Measurements from ENCODE around the gene AK9.

AK9 gene

GRCh38 chr6:109456710-109457561, 234.1 kb downstream of the AK9 start:
- no peak for DNase-seq (ENCODE audit: low read depth)

DNA sequence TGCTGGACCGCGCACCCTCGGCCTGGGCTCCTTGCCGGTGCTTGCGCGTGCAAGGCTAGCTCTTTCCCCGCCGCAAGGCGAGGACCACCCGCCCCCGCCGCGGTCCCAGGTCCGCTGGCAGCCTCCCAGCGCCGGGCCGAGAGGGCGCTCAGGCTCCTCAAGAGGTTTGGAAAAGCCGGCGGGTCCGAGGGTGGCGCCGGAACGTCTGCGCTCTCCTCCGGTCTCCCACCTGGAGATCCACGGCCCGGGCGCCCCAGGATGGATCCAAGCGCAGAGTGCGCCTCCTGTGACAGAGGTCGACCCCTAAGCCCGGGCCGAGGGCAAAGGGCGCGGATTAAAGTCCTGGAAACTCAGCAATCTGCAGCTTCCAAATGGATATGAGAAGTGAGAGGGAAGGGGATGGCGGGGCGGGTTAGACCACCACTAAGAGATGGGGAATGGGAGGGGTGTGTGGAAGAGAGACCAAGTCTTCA, 234.9 kb downstream of the AK9 start:
- no peak for DNase-seq (ENCODE audit: low read depth)

DNA sequence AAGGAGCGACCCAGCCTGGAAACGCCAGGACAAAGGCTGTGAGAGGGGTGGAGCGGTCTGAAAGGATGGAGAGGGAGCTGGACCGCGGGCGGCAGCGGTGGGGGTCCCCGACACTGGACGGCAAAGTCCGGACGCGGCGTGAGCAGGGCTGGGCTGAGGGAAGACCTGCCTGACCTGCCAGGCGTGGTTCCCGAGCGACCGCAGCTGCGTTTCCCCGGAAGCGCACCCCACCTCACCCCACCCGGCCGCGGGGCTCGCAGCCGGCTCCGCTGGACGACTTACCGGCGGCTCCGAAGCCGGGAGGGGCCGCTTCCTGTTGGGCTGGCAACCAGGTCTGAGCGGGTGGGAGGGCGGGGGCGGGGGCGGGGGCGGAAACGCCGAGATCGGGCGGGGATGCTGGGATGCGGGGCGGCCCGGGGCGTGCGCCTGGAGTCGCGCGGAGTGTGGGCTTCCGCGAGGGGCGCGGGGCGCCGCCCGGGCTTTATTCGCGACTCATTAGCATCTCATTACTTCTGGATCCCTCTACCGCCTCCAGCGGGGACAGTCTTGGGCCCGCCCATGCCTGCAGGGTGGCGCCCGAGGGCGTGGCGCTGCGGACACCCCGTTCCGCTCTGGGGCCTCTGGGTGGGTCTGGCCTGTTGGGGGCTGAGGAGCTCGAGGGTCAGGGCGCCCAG, 235.4 kb downstream of the AK9 start, which contains the start of gene MICAL1:
TSS of gene MICAL1 (minus strand) at position 336 of the 674 bp plus-strand sequence. CDS start 1,576 bp downstream, outside the sequence.
- DNase-seq (ENCODE audit: low read depth): no peak

DNA sequence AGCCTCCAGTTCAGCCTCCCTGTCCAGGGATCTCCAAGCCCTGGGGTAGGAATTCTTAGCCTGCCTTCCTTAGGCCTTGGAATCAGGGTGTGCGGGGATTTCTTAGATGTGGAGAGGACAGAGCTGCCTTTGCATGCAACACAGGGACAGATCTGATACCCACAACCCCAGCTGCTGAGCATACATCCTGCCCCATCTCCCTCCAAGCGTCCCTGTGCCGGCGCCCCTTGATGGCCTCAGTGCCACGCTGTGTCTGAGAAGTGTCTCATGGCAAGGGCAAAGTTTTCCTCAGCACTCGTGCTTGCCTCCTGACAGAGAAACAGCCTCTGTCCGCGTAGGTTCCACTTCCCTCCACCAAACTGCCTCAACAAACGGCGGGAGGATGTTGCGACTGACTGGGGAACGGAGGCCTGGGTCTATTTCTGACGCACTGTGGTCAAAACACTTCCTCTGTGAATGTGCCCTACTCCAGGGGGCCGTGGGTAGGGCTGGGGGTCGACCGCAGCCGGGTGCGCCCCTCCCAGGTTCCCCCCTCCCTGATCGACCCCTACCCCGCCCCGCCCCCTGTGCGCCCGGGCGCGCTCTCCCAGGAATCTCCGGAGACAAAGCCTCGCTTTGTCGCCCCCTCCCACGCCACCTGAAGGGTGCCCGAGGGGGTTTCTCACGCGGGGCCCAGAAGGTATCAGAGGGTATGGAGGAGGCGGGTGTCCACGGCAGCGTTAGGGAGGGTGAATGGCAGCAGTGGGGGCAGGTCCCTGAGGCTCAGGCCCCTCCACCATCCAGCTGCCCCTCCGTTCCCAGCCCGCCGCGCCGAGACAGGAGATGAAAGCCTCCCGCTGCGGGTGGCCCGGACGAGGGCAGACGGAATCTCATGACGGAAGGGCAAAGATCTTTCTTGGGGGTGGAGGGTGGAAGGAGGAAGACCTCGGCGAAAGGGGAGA, 236.2 kb downstream of the AK9 start:
- no peak for DNase-seq (ENCODE audit: low read depth)

- no peak for DNase-seq (ENCODE audit: low read depth)
Observed at GRCh38 chr6:109453594-109454495, 237.2 kb downstream of the AK9 start.

GRCh38 chr6:109453156-109453555, 237.8 kb downstream of the AK9 start:
- no peak for DNase-seq (ENCODE audit: low read depth)

DNA sequence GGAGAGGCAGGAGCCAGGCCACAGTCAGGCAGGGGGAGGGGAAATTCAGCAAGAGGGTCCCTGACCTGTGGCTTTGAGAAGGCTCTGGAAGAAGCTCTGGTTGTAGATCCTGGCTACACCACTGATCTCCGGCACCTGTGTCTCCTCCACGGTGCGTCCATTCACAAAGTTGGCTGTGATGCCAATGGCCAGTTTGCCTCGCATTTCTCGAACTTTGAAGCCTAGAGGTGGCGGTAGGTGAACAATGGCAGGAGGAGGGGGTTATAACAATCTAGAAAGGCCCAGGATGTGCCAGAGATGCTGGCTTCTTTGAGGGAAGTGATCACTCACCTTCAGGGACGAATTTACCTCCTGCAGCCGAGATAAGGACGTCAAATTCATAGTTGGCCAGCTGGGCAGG, 238.8 kb downstream of the AK9 start:
- DNase-seq (ENCODE audit: low read depth): no peak

DNA sequence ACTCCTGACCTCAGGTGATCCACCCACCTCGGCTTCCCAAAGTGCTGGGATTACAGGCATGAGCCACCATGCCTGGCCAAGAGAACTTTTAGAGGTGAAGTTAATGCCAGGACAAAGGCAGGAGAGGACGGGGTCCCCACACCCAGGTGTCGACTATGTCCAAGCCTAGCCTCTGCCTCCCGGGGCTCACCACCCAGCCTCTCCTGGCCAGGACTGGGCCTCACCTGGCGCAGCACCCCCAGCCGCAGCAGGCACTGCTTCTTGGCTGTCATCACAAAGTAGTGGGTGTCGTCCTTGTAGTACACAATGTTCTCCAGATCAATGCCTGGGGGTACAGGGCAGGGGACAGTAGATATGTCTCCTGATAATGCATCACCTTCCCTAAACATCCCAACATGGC, 239.6 kb downstream of the AK9 start:
- DNase-seq (ENCODE audit: low read depth): no peak

DNA sequence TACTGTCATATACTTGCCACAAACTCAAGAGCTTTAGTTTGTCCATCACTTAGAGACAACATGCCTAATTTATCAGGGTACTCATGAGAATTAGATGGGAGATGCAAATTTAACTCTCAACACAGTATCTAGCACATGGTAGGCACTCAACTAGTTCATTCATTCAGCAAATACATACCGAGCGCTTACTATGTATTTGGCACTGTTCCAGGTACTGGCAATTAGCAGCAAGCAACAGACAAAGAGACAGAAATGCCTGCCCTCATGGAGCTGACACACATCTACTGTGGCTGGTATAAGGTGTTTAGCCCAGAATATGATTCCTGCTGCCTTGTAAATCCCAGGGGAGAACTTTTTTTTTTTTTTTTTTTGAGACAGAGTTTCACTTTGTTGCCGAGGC, 240.2 kb downstream of the AK9 start:
- DNase-seq (ENCODE audit: low read depth): no peak

GRCh38 chr6:109449795-109450673, 241.0 kb downstream of the AK9 start:
- no peak for DNase-seq (ENCODE audit: low read depth)

DNA sequence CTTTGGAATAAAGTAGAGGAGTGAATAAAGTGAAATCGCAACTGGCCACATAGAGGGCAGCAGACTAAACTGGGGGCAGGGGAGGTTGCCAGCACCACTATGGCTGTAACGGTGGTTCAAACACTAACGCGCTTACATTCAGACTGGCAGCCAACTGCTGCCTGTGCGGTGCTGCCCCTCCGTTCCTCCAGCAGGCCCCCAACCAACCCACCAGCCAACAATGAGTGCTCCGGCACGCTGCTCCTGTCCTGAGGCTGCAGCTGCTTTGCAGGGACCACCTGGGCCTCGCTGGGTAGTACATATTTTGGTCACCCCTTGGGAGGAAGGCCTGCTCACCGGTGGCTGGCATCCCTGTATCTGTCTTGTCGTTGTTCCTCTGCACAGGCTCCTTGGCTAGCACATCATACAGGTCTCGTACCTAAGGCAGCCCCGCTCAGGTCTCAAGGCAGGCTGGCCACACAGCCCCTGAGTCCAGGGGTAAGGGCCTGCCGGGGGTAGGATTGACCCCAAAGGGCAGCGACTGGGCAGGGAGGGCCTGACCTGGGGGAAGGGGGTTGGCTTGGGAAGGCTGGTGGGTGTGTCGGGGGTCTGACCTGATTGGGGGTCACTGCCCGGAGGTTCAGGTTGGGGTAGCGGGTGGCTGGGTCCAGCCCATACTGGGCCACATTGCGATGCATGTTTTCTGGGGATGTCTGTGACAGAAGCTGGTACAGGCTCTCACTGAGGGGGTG, 241.8 kb downstream of the AK9 start:
- no peak for DNase-seq (ENCODE audit: low read depth)

DNA sequence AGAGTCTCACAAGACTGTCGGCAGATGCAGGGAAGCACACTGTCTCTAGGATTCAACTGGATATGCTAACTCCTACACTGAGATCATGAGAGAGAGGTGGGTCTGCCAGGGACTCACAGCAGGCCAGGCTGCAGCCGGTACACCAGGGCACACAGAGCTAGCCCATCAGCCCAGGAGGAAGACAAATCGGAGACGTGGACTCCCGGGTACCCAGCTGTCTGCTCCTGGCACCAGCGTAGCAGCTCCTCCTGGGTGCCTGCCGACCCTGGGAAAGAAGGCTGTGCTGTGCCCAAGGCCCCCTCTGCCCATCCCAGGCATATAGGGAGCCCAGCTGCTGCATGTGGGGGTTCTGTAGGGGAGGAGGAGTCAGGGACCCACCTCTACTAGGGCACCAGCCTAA, 242.4 kb downstream of the AK9 start:
- DNase-seq (ENCODE audit: low read depth): no peak

GRCh38 chr6:109447878-109448555, 243.0 kb downstream of the AK9 start:
- DNase-seq (ENCODE audit: low read depth): no peak

- DNase-seq (ENCODE audit: low read depth): no peak
Observed at GRCh38 chr6:109447087-109447486, 243.9 kb downstream of the AK9 start.

- DNase-seq (ENCODE audit: low read depth): no peak
Observed at GRCh38 chr6:109446541-109446940, 244.5 kb downstream of the AK9 start.

DNA sequence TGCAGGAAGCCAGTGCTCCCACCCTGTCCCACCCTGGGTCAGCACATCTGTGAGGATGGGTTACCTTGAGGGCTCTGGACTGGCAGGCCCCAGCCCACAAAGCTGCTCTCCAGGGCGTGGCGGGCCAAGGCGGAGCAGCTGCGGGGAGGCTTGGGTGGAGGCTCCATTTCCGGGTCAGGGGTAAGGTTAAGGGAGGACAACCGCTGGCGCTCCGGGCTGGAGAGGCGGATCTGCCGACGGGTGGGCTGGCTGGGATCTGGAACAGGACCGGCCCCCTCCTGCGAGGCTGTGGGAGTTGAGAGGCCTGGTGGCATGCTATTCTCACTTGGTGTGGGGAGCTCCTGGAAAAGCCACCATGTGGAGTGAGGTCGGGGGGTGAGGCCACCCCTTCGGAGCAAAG, 244.9 kb downstream of the AK9 start:
- no peak for DNase-seq (ENCODE audit: low read depth)

DNA sequence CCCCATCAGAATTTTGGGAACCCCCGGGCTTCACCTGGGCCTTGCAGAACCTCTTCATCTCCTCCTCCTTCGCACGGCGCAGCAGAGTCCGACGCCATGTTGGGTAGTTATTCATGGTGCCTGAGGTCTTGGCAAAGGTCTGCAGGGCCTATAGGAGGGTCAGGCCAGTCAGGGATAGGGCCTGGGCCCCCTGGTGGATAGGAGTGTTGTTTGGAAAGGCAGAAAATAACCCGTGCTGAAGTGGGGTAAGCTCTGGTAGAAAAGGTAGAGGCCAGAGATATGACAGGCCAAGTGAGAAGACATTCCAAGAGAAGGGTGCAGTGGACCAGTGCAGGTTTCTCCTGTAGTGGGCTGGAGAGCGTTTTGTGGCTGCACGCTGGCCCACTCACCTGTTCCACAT, 245.6 kb downstream of the AK9 start:
- no peak for DNase-seq (ENCODE audit: low read depth)

- DNase-seq (ENCODE audit: low read depth): no peak
Observed at GRCh38 chr6:109443425-109443950, 247.5 kb downstream of the AK9 start.
